ENCODE results near the gene OXSM. TPM values are rescaled to one million over a fixed set of nuclear protein-coding genes. Genes with fewer than 3 reads are reported as not detected.

The OXSM gene
- total and polyA plus RNA-seq, 4 donors, result 8.6 to 21.8 (median 17.5) TPM

GRCh38 chr3:25812644-25813043 is 22.8 kb downstream of the OXSM start (continued):
- no peak for TF ChIP-seq CTCF (IDR thresholded peaks at IDR 0.05; ENCODE audit: low read depth, low read length, missing input control)
- TF ChIP-seq EGR1 (IDR thresholded peaks at IDR 0.05; ENCODE audit: low read depth in 2 of 2), result no peak

GRCh38 chr3:25817107-25817506 is 27.2 kb downstream of the OXSM start:
- Histone ChIP-seq H3K9ac (ENCODE audit: low read depth in 1 of 2, low read length in 2 of 2) (no peak overlapping the region), H3K36me3 (ENCODE audit: control insufficient read depth in 4 of 4, insufficient read depth in 3 of 4, low read depth in 1 of 4, low read length in 3 of 4) (no peaks in the 10 kb centered on the region), H3K27me3 (ENCODE audit: control insufficient read depth in 4 of 4, insufficient read depth in 4 of 4, low read length in 3 of 4) (peaks cover 0 to 3% (median 0%) of the 10 kb centered on the region in 4 donors), H3K4me3 (ENCODE audit: low read depth in 1 of 3, low read length in 3 of 3) (no peak overlapping the region), H3K4me1 (ENCODE audit: control insufficient read depth in 4 of 4, insufficient read depth in 4 of 4, low read length in 3 of 4) (no peaks in the 10 kb centered on the region), H3K27ac (ENCODE audit: low read depth in 1 of 2, low read length in 2 of 2) (no peak overlapping the region), H3K9me3 (ENCODE audit: control insufficient read depth in 4 of 4, low read length in 3 of 4) (no peaks in the 10 kb centered on the region)
- WGBS, result 54% methylated on average over 1 of the region's 1 CpG
- no peak for TF ChIP-seq HNF4A (conservative IDR thresholded peaks at IDR 0.05)
- TF ChIP-seq EGR1 (IDR thresholded peaks at IDR 0.05; ENCODE audit: low read depth in 2 of 2), result no peak
- no peak for TF ChIP-seq RXRA (IDR thresholded peaks at IDR 0.05)
- TF ChIP-seq JUND (IDR thresholded peaks at IDR 0.05), result no peak
- no peak for TF ChIP-seq SP1 (IDR thresholded peaks at IDR 0.05)
- TF ChIP-seq GABPA (IDR thresholded peaks at IDR 0.05 in 1 of 2, conservative IDR thresholded peaks at IDR 0.05 in 1 of 2), result no peak
- no peak for TF ChIP-seq HNF4G (IDR thresholded peaks at IDR 0.05)
- no peak for TF ChIP-seq ZBTB33 (IDR thresholded peaks at IDR 0.05)
- no peak for TF ChIP-seq RAD21 (IDR thresholded peaks at IDR 0.05)
- TF ChIP-seq TAF1 (conservative IDR thresholded peaks at IDR 0.05), result no peak
- TF ChIP-seq NR2F2 (IDR thresholded peaks at IDR 0.05), result no peak
- no peak for TF ChIP-seq ATF3 (IDR thresholded peaks at IDR 0.05)
- TF ChIP-seq YY1 (IDR thresholded peaks at IDR 0.05), result no peak
- no peak for TF ChIP-seq REST (IDR thresholded peaks at IDR 0.05)
- no peak for TF ChIP-seq CTCF (IDR thresholded peaks at IDR 0.05; ENCODE audit: low read depth, low read length, missing input control)
- no peak for TF ChIP-seq FOXA1 (IDR thresholded peaks at IDR 0.05)
- no peak for TF ChIP-seq FOXA2 (IDR thresholded peaks at IDR 0.05)
- no peak for TF ChIP-seq MAX (IDR thresholded peaks at IDR 0.05)
- DNase-seq (ENCODE audit: low spot score), result no peak
